ENCODE measurements around the gene MLPH.

- no peak for TF ChIP-seq CTCF (conservative IDR thresholded peaks at IDR 0.05; ENCODE audit: low read depth, low read length)
- no peak for TF ChIP-seq CEBPB (IDR thresholded peaks at IDR 0.05; ENCODE audit: low read depth, low read length)
- TF ChIP-seq POLR2A (IDR thresholded peaks at IDR 0.05; ENCODE audit: low read depth, low read length) = no peak
- TF ChIP-seq RAD21 (IDR thresholded peaks at IDR 0.05; ENCODE audit: low read length) = no peak
- TF ChIP-seq MAFK (IDR thresholded peaks at IDR 0.05; ENCODE audit: low read depth, low read length) = no peak
- no peak for TF ChIP-seq MXI1 (IDR thresholded peaks at IDR 0.05; ENCODE audit: borderline replicate concordance, low read depth, low read length)
- TF ChIP-seq, protein P1, sequence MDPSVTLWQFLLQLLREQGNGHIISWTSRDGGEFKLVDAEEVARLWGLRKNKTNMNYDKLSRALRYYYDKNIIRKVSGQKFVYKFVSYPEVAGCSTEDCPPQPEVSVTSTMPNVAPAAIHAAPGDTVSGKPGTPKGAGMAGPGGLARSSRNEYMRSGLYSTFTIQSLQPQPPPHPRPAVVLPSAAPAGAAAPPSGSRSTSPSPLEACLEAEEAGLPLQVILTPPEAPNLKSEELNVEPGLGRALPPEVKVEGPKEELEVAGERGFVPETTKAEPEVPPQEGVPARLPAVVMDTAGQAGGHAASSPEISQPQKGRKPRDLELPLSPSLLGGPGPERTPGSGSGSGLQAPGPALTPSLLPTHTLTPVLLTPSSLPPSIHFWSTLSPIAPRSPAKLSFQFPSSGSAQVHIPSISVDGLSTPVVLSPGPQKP (IDR thresholded peaks at IDR 0.05; ENCODE audit: borderline replicate concordance, low read depth, low read length) = no peak
- TF ChIP-seq, protein P2, sequence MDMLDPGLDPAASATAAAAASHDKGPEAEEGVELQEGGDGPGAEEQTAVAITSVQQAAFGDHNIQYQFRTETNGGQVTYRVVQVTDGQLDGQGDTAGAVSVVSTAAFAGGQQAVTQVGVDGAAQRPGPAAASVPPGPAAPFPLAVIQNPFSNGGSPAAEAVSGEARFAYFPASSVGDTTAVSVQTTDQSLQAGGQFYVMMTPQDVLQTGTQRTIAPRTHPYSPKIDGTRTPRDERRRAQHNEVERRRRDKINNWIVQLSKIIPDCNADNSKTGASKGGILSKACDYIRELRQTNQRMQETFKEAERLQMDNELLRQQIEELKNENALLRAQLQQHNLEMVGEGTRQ (IDR thresholded peaks at IDR 0.05; ENCODE audit: low read depth, low read length) = no peak
- no peak for TF ChIP-seq FOS (IDR thresholded peaks at IDR 0.05; ENCODE audit: low read depth, low read length)
- no peak for TF ChIP-seq SMC3 (IDR thresholded peaks at IDR 0.05; ENCODE audit: low read depth, low read length)
These were observed 70.6 kb downstream of the MLPH start for GRCh38 chr2:237557633-237558015.

Data from IMR-90 (cell line).